Transverse colon (tissue), 4 donors: ENCODE data around the gene CDPF1.

Source experiments
- POLR2A ChIP-seq: fragments of 450-650 bp; IDR thresholded peaks from one replicate; pipeline ENCODE4 v1.6.1; 2016; ENCODE audit warnings: antibody characterized with exemption, mild to moderate bottlenecking, moderate library complexity
- POLR2AphosphoS5 ChIP-seq, 3 donors: sonication (generic); formaldehyde crosslinking; IDR thresholded peaks; one replicate each; pipeline ENCODE4 v1.6.1; 2016; ENCODE audit warnings: antibody characterized with exemption in 3 of 3
- TF ChIP-seq, protein P1 (sequence below), 5 experiments: fragments of 200-600 bp in 3 of 5; fragments of 450-650 bp in 2 of 5; sonication (generic) in 3 of 5; IDR thresholded peaks; 1 replicate in 2 of 5; 2 replicates in 3 of 5; pipeline ENCODE4 v1.5.1; 2016 to 2017; ENCODE audit warnings: antibody characterized with exemption in 5 of 5, inconsistent platforms in 3 of 5, mild to moderate bottlenecking in 2 of 5, moderate library complexity in 1 of 5

- TF ChIP-seq, protein P1, sequence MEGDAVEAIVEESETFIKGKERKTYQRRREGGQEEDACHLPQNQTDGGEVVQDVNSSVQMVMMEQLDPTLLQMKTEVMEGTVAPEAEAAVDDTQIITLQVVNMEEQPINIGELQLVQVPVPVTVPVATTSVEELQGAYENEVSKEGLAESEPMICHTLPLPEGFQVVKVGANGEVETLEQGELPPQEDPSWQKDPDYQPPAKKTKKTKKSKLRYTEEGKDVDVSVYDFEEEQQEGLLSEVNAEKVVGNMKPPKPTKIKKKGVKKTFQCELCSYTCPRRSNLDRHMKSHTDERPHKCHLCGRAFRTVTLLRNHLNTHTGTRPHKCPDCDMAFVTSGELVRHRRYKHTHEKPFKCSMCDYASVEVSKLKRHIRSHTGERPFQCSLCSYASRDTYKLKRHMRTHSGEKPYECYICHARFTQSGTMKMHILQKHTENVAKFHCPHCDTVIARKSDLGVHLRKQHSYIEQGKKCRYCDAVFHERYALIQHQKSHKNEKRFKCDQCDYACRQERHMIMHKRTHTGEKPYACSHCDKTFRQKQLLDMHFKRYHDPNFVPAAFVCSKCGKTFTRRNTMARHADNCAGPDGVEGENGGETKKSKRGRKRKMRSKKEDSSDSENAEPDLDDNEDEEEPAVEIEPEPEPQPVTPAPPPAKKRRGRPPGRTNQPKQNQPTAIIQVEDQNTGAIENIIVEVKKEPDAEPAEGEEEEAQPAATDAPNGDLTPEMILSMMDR (IDR thresholded peaks at IDR 0.05) = no peak
- no peak for TF ChIP-seq POLR2A
- TF ChIP-seq POLR2AphosphoS5 (IDR thresholded peaks at IDR 0.05) = no peak
Observed at GRCh38 chr22:46224044-46224897, 25.8 kb downstream of the CDPF1 start.
